ENCODE measurements around the gene PPP1R16B. TPM values are rescaled to one million over a fixed set of nuclear protein-coding genes. Genes with fewer than 3 reads are reported as not detected.

The PPP1R16B gene
- total and polyA plus RNA-seq, 2 experiments from 2014 or later: 0.28 to 0.33 TPM

- no peaks in the 10 kb centered on the region for H3K36me3 ChIP-seq (replicated peaks; ENCODE audit: insufficient read depth, low read depth)
- H3K27ac ChIP-seq: no peak overlapping the region
- TF ChIP-seq CTCF (IDR thresholded peaks at IDR 0.05; ENCODE audit: poor library complexity) (no peak), EZH2 (IDR thresholded peaks at IDR 0.05; ENCODE audit: borderline replicate concordance) (no peak), EZH2phosphoT487 (IDR thresholded peaks at IDR 0.05; ENCODE audit: low read depth, severe bottlenecking, unreplicated experiment) (no peak)
- H3K4me1 ChIP-seq (ENCODE audit: insufficient read depth): no peaks in the 10 kb centered on the region
- H4K20me1 ChIP-seq (ENCODE audit: insufficient read depth, poor library complexity, severe bottlenecking): no peaks in the 10 kb centered on the region
- no peak overlapping the region for H3K4me3 ChIP-seq
- no peaks in the 10 kb centered on the region for H3K9me3 ChIP-seq (ENCODE audit: low read depth)
- DNase-seq (ENCODE audit: low spot score): no peak
- 64% methylated on average over 1 of the region's 1 CpG for WGBS (ENCODE audit: low lambda C conversion rate, missing lambda C conversion rate)
- no peak overlapping the region for H3K4me2 ChIP-seq
- H3K27me3 ChIP-seq: no peaks in the 10 kb centered on the region
- H2AFZ ChIP-seq: no peak overlapping the region
- H3K9me2 ChIP-seq (replicated peaks; ENCODE audit: insufficient read depth): no peaks in the 10 kb centered on the region
- H3K79me2 ChIP-seq: no peaks in the 10 kb centered on the region
These were observed 99.9 kb downstream of the PPP1R16B start for GRCh38 chr20:38905375-38905774.

DNA sequence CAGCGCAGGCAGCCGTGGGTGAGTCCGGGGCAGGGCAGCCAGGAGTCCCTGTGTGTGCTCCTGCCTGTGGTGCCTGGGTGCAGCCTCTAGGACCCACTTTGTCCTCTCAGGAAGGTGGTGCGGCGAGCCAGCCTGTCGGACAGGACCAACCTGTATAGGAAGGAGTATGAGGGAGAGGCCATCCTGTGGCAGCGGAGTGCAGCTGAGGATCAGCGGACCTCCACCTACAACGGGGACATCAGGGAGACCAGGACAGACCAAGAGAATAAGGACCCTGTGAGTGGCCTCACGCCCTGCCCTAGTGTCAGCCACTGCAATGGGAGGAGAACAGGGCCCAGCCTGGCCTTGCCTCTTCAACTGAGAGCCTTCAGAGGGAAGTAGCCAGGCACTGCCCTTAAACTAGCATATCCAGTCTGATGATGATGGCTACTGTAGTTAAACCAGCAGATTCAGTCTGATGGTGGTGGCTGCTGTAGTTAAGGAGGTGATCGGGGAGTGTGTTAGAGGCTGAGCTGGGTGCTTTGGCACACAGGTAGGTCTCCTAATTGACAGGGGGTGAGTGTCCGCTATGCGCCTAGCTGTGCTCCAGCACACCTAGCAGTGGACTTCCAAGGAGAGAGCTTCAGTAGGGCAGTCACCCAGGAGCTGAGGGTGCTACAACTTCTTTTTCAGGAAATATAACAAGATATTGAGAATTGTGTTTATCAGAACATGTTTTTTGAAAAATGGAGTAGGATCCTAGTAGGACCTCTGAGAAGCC, 102.6 kb downstream of the PPP1R16B start:
- WGBS (ENCODE audit: low lambda C conversion rate, missing lambda C conversion rate): 89% methylated on average over 13 of the region's 13 CpGs
- H3K79me2 ChIP-seq: no peaks in the 10 kb centered on the region
- no peak overlapping the region for H3K27ac ChIP-seq
- H3K27me3 ChIP-seq: no peaks in the 10 kb centered on the region
- DNase-seq (ENCODE audit: low spot score): no peak
- H3K4me3 ChIP-seq: no peak overlapping the region
- no peaks in the 10 kb centered on the region for H4K20me1 ChIP-seq (ENCODE audit: insufficient read depth, poor library complexity, severe bottlenecking)
- H3K9me2 ChIP-seq (replicated peaks; ENCODE audit: insufficient read depth): no peaks in the 10 kb centered on the region
- H3K4me2 ChIP-seq: no peak overlapping the region
- no peaks in the 10 kb centered on the region for H3K9me3 ChIP-seq (ENCODE audit: low read depth)
- TF ChIP-seq EZH2phosphoT487 (IDR thresholded peaks at IDR 0.05; ENCODE audit: low read depth, severe bottlenecking, unreplicated experiment) (no peak), CTCF (IDR thresholded peaks at IDR 0.05; ENCODE audit: poor library complexity) (no peak), EZH2 (IDR thresholded peaks at IDR 0.05; ENCODE audit: borderline replicate concordance) (no peak)
- no peaks in the 10 kb centered on the region for H3K36me3 ChIP-seq (replicated peaks; ENCODE audit: insufficient read depth, low read depth)
- no peak overlapping the region for H2AFZ ChIP-seq
- H3K4me1 ChIP-seq (ENCODE audit: insufficient read depth): no peaks in the 10 kb centered on the region

- no peaks in the 10 kb centered on the region for H4K20me1 ChIP-seq (ENCODE audit: insufficient read depth, poor library complexity, severe bottlenecking)
- no peaks in the 10 kb centered on the region for H3K36me3 ChIP-seq (replicated peaks; ENCODE audit: insufficient read depth, low read depth)
- H3K9me2 ChIP-seq (replicated peaks; ENCODE audit: insufficient read depth): no peaks in the 10 kb centered on the region
- no peak overlapping the region for H2AFZ ChIP-seq
- H3K4me3 ChIP-seq: no peak overlapping the region
- no peak for DNase-seq (ENCODE audit: low spot score)
- TF ChIP-seq EZH2phosphoT487 (IDR thresholded peaks at IDR 0.05; ENCODE audit: low read depth, severe bottlenecking, unreplicated experiment): no peak
- TF ChIP-seq CTCF (IDR thresholded peaks at IDR 0.05; ENCODE audit: poor library complexity): no peak
- TF ChIP-seq EZH2 (IDR thresholded peaks at IDR 0.05; ENCODE audit: borderline replicate concordance): no peak
- no peak overlapping the region for H3K27ac ChIP-seq
- H3K4me2 ChIP-seq: no peak overlapping the region
- no peaks in the 10 kb centered on the region for H3K9me3 ChIP-seq (ENCODE audit: low read depth)
- WGBS (ENCODE audit: low lambda C conversion rate, missing lambda C conversion rate): 90% methylated on average over 7 of the region's 7 CpGs
- no peaks in the 10 kb centered on the region for H3K4me1 ChIP-seq (ENCODE audit: insufficient read depth)
- no peaks in the 10 kb centered on the region for H3K27me3 ChIP-seq
- H3K79me2 ChIP-seq: no peaks in the 10 kb centered on the region
These were observed 109.9 kb downstream of the PPP1R16B start for GRCh38 chr20:38915355-38915754.
